SK-N-SH (cell line): ENCODE data around the gene FTCD.

Source experiments
- CTCF ChIP-seq: fragments of 200-600 bp; sonication (generic); IDR thresholded peaks from 2 replicates; pipeline ENCODE4 v1.6.1; 2017; ENCODE audit warnings: antibody characterized with exemption, mild to moderate bottlenecking, moderate library complexity
- MAX ChIP-seq: IDR thresholded peaks from 2 replicates; pipeline ENCODE4 v1.4.0; 2012; ENCODE audit warnings: low read depth
- MXI1 ChIP-seq: IDR thresholded peaks from 2 replicates; pipeline ENCODE4 v1.6.1; 2012; ENCODE audit warnings: mild to moderate bottlenecking, low read depth, low read length, improper control_type of control experiment
- NFIC ChIP-seq: IDR thresholded peaks from 2 replicates; pipeline ENCODE4 v1.4.0; 2012; ENCODE audit warnings: borderline replicate concordance
- POLR2AphosphoS5 ChIP-seq: IDR thresholded peaks from 2 replicates; pipeline ENCODE4 v1.6.1; 2012; ENCODE audit warnings: low read depth, low read length
- RAD21 ChIP-seq: IDR thresholded peaks from 2 replicates; pipeline ENCODE4 v1.6.1; 2012; ENCODE audit warnings: mild to moderate bottlenecking, low read length
- REST ChIP-seq: IDR thresholded peaks from 2 replicates; pipeline ENCODE4 v1.6.1; 2012; ENCODE audit warnings: mild to moderate bottlenecking, low read depth, low read length, moderate library complexity
- RFX5 ChIP-seq: IDR thresholded peaks from 2 replicates; pipeline ENCODE4 v1.6.1; 2012; ENCODE audit warnings: mild to moderate bottlenecking, improper control_type of control experiment, low read length
- RXRA ChIP-seq: IDR thresholded peaks from 2 replicates; pipeline ENCODE4 v1.4.0; 2012; ENCODE audit warnings: low read depth, mild to moderate bottlenecking, borderline replicate concordance
- TAF1 ChIP-seq: IDR thresholded peaks from 2 replicates; pipeline ENCODE4 v1.6.1; 2012; ENCODE audit warnings: low read depth, mild to moderate bottlenecking, low read length, moderate library complexity, borderline replicate concordance
- TCF12 ChIP-seq: IDR thresholded peaks from 2 replicates; pipeline ENCODE4 v1.4.0; 2012
- USF2 ChIP-seq: fragments of 150-350 bp; IDR thresholded peaks from 2 replicates; pipeline ENCODE4 v1.6.1; 2017; ENCODE audit warnings: antibody characterized with exemption, low read length, low read depth, borderline replicate concordance
- YY1 ChIP-seq: IDR thresholded peaks from 2 replicates; pipeline ENCODE4 v1.4.0; 2012; ENCODE audit warnings: low read depth, mild to moderate bottlenecking

- TF ChIP-seq CTCF (no peak), TCF12 (no peak), REST (no peak), TAF1 (no peak), RFX5 (no peak), RAD21 (no peak), MAX (no peak), YY1 (no peak), NFIC (no peak), RXRA (no peak), USF2 (no peak), POLR2AphosphoS5 (no peak), MXI1 (no peak)
Observed at GRCh38 chr21:46161633-46162592, 6.5 kb upstream of the FTCD start.
